HepG2 (cell line): ENCODE measurements around the gene RTBDN. TPM values are rescaled to one million over a fixed set of nuclear protein-coding genes. Genes with fewer than 3 reads are reported as not detected.

Source experiments
- BORCS8-MEF2B ChIP-seq: sonication (generic); formaldehyde crosslinking; IDR thresholded peaks from 2 replicates; pipeline ENCODE4 v1.8.0; 2022; ENCODE audit warnings: mild to moderate bottlenecking, missing genetic modification reagents
- BRD4 ChIP-seq: sonication (generic); formaldehyde crosslinking; IDR thresholded peaks from 2 replicates; pipeline ENCODE4 v1.4.0; 2020; ENCODE audit warnings: missing genetic modification reagents
- EZH2 ChIP-seq: conservative IDR thresholded peaks from 2 replicates; pipeline ENCODE4 v1.6.1; 2012; ENCODE audit warnings: mild to moderate bottlenecking, low read depth, low read length, moderate library complexity
- FOXK2 ChIP-seq: fragments of 450-650 bp; IDR thresholded peaks from 2 replicates; pipeline ENCODE4 v1.6.1; 2016
- IRF9 ChIP-seq: sonication (generic); formaldehyde crosslinking; IDR thresholded peaks from 2 replicates; pipeline ENCODE4 v1.8.0; 2022; ENCODE audit warnings: missing genetic modification reagents, mild to moderate bottlenecking, borderline replicate concordance
- POLR2G ChIP-seq: fragments of 200-400 bp; formaldehyde crosslinking; IDR thresholded peaks from 2 replicates; pipeline ENCODE4 v1.6.1; 2018; ENCODE audit warnings: mild to moderate bottlenecking, low read depth, low read length, moderate library complexity
- SALL1 ChIP-seq: sonication (generic); formaldehyde crosslinking; IDR thresholded peaks from 2 replicates; pipeline ENCODE4 v1.8.0; 2022; ENCODE audit warnings: mild to moderate bottlenecking, missing genetic modification reagents
- SIN3B ChIP-seq: fragments of 150-350 bp; IDR thresholded peaks from 2 replicates; pipeline ENCODE4 v1.6.1; 2014; ENCODE audit warnings: low read length
- SMAD9 ChIP-seq: sonication (generic); formaldehyde crosslinking; IDR thresholded peaks from 2 replicates; pipeline ENCODE4 v1.5.1; 2020; ENCODE audit warnings: mild to moderate bottlenecking, missing genetic modification reagents
- TCF7L2 ChIP-seq: IDR thresholded peaks from 2 replicates; pipeline ENCODE4 v1.6.1; 2011; ENCODE audit warnings: mild to moderate bottlenecking, low read depth, low read length, moderate library complexity
- TFDP2 ChIP-seq: sonication (generic); formaldehyde crosslinking; IDR thresholded peaks from 2 replicates; pipeline ENCODE4 v1.4.0; 2020; ENCODE audit warnings: missing genetic modification reagents
- TFE3 ChIP-seq: IDR thresholded peaks from 2 replicates; pipeline ENCODE4 v1.6.1; 2016
- YY1 ChIP-seq: IDR thresholded peaks from 2 replicates; pipeline ENCODE4 v1.6.1; 2011; ENCODE audit warnings: low read length, low read depth, moderate library complexity, mild to moderate bottlenecking; ENCODE audit not compliant: insufficient read depth, insufficient replicate concordance
- ZBTB43 ChIP-seq: sonication (generic); formaldehyde crosslinking; conservative IDR thresholded peaks from 2 replicates; pipeline ENCODE4 v1.4.0; 2020; ENCODE audit warnings: missing genetic modification reagents
- ZBTB7A ChIP-seq: sonication (generic); formaldehyde crosslinking; IDR thresholded peaks from 2 replicates; pipeline ENCODE4 v1.8.0; 2022; ENCODE audit warnings: mild to moderate bottlenecking, missing genetic modification reagents
- ZFP1 ChIP-seq: IDR thresholded peaks from 2 replicates; pipeline ENCODE4 v1.6.1; 2016
- ZKSCAN5 ChIP-seq: sonication (generic); formaldehyde crosslinking; IDR thresholded peaks from 2 replicates; pipeline ENCODE4 v1.5.1; 2020; ENCODE audit warnings: mild to moderate bottlenecking, missing genetic modification reagents
- ZMAT3 ChIP-seq: sonication (generic); formaldehyde crosslinking; conservative IDR thresholded peaks from 2 replicates; pipeline ENCODE4 v1.7.0; 2021; ENCODE audit warnings: missing genetic modification reagents
- ZNF672 ChIP-seq: sonication (generic); formaldehyde crosslinking; IDR thresholded peaks from 2 replicates; pipeline ENCODE4 v1.8.1; 2022; ENCODE audit warnings: missing genetic modification reagents
- ZNF703 ChIP-seq: sonication (generic); formaldehyde crosslinking; IDR thresholded peaks from 2 replicates; pipeline ENCODE4 v1.5.1; 2020; ENCODE audit warnings: missing genetic modification reagents, mild to moderate bottlenecking, moderate library complexity, borderline replicate concordance
- ZNF704 ChIP-seq: sonication (generic); formaldehyde crosslinking; IDR thresholded peaks from 2 replicates; pipeline ENCODE4 v1.8.1; 2023; ENCODE audit warnings: mild to moderate bottlenecking, inconsistent platforms, moderate library complexity, missing genetic modification reagents, borderline replicate concordance
- ZNF761 ChIP-seq: sonication (generic); formaldehyde crosslinking; conservative IDR thresholded peaks from 2 replicates; pipeline ENCODE4 v1.4.0; 2020; ENCODE audit warnings: mild to moderate bottlenecking, missing genetic modification reagents
- ZNF792 ChIP-seq: IDR thresholded peaks from 2 replicates; pipeline ENCODE4 v1.6.1; 2016
- ZNF816 ChIP-seq: sonication (generic); formaldehyde crosslinking; IDR thresholded peaks from 2 replicates; pipeline ENCODE4 v1.8.0; 2022; ENCODE audit warnings: missing genetic modification reagents, mild to moderate bottlenecking, borderline replicate concordance
- polyA plus RNA-seq, 8 experiments: library from polyadenylated mRNA; depleted of rRNA in 3 of 8; stranded (reverse) in 7 of 8; unstranded in 1 of 8; fragments of >200 nt; fragmentation: Illumina TruSeq in 4 of 8; extraction: Trizol in 4 of 8; gene quantifications; 2 replicates each; pipeline versions ENCODE4 v1.2.1 to v1.2.3, GENCODE V29; 2011 to 2016; ENCODE audit warnings: low read depth in 4 of 8, missing spikeins in 1 of 8, mixed read lengths in 1 of 8; ENCODE audit not compliant: insufficient read depth in 1 of 8
- total RNA-seq, 5 experiments: library from RNA; depleted of rRNA; stranded (reverse); fragments of >200 nt; fragmentation: Illumina TruSeq; extraction: Trizol; gene quantifications; 2 replicates each; pipeline ENCODE4 v1.2.3, GENCODE V29; 2016; ENCODE audit warnings: low read depth in 1 of 5

Gene RTBDN
- total and polyA plus RNA-seq, 2 of the 13 experiments (the other 11 are each of a cell fraction or from before 2014, with no cell fraction given), result 0.27 to 0.48 TPM

GRCh38 chr19:12792051-12792852, 42.1 kb downstream of the RTBDN start (continued):
- peak; percentile 87; the same call in 1 of the 2 replicates for TF ChIP-seq IRF9 (CRISPR knock-in tag)
- peak; percentile 50; the same call in 1 of the 2 replicates for TF ChIP-seq POLR2G
- TF ChIP-seq BORCS8-MEF2B (CRISPR knock-in tag), result peak; percentile 53; the same call in 1 of the 2 replicates
- TF ChIP-seq ZFP1 (CRISPR knock-in tag), result no peak
- 0 out of 2 replicates have a peak, but pooled peaks have one; percentile 23 for TF ChIP-seq ZBTB7A
- TF ChIP-seq ZKSCAN5, result no peak
- TF ChIP-seq TFDP2 (CRISPR knock-in tag), result peak; percentile 80
- TF ChIP-seq SIN3B, result no peak
- no peak for TF ChIP-seq TCF7L2
- TF ChIP-seq BRD4 (CRISPR knock-in tag), result peak; percentile 25; the same call in 1 of the 2 replicates
- TF ChIP-seq ZNF761 (CRISPR knock-in tag), result no peak
- TF ChIP-seq ZBTB43 (CRISPR knock-in tag), result no peak; the same call in 1 of the 2 replicates
- TF ChIP-seq FOXK2, result no peak
- no peak for TF ChIP-seq EZH2
- no peak for TF ChIP-seq ZNF704 (CRISPR knock-in tag)
- TF ChIP-seq SMAD9, result no peak
- peak; percentile 74 for TF ChIP-seq YY1
- TF ChIP-seq SALL1 (CRISPR knock-in tag), result peak; percentile 71
- no peak for TF ChIP-seq ZNF672 (CRISPR knock-in tag)
- TF ChIP-seq ZNF816 (CRISPR knock-in tag), result no peak; the same call in 1 of the 2 replicates
- no peak; the same call in 1 of the 2 replicates for TF ChIP-seq ZMAT3 (CRISPR knock-in tag)
- TF ChIP-seq ZNF703 (CRISPR knock-in tag), result peak; percentile 86
- TF ChIP-seq ZNF792 (CRISPR knock-in tag), result peak; percentile 40; the same call in 1 of the 2 replicates
- 0 out of 2 replicates have a peak, but pooled peaks have one; percentile 17 for TF ChIP-seq TFE3 (CRISPR knock-in tag)
